WTC11 (cell line): ENCODE measurements around the gene GATA3. TPM values are rescaled to one million over a fixed set of nuclear protein-coding genes. Genes with fewer than 3 reads are reported as not detected.

Source experiments
- ATAC-seq: fragments of 200-7000 bp; cut with Tn5 transposase; 2 replicates; pipeline ENCODE4 v1.10.0; 2021; ENCODE audit warnings: mild to moderate bottlenecking, moderate library complexity
- CTCF ChIA-PET: fragments of 300-600 bp; sonication (Branson Sonifier 250); formaldehyde crosslinking; loops from one replicate; lab custom pipeline; 2021; ENCODE audit warnings: antibody characterized with exemption; lab: Charles Lee
- POLR2A ChIA-PET: fragments of 350-600 bp; sonication (Branson Sonifier 250); formaldehyde crosslinking; loops from one replicate; lab custom pipeline; 2021; ENCODE audit warnings: antibody characterized with exemption; lab: Charles Lee
- DNase-seq: peaks from one replicate; pipeline ENCODE4 v3.0.0; 2021; ENCODE audit warnings: low spot score
- H3K27ac Mint-ChIP-seq: 2 replicates; pipeline ENCODE4 v1.8.0; 2021; ENCODE audit warnings: mixed read lengths
- H3K27me3 Mint-ChIP-seq: 2 replicates; pipeline ENCODE4 v1.8.0; 2021; ENCODE audit warnings: low read depth, mild to moderate bottlenecking, moderate library complexity, mixed read lengths
- H3K36me3 Mint-ChIP-seq: 2 replicates; pipeline ENCODE4 v1.8.0; 2021; ENCODE audit warnings: mixed read lengths
- H3K4me1 Mint-ChIP-seq: 2 replicates; pipeline ENCODE4 v1.8.0; 2022; ENCODE audit warnings: mixed read lengths
- H3K4me3 Mint-ChIP-seq: 2 replicates; pipeline ENCODE4 v1.8.0; 2021; ENCODE audit warnings: mild to moderate bottlenecking, moderate library complexity, mixed read lengths
- H3K9me3 Mint-ChIP-seq: 2 replicates; pipeline ENCODE4 v1.8.0; 2021; ENCODE audit warnings: mixed read lengths
- ATF1 ChIP-seq: sonication (generic); formaldehyde crosslinking; IDR thresholded peaks from 2 replicates; pipeline ENCODE4 v1.8.1; 2023; ENCODE audit warnings: mild to moderate bottlenecking, moderate library complexity, missing genetic modification reagents
- CBFB ChIP-seq: sonication (generic); formaldehyde crosslinking; IDR thresholded peaks from 2 replicates; pipeline ENCODE4 v1.8.1; 2022; ENCODE audit warnings: mild to moderate bottlenecking, low read depth, missing genetic modification reagents
- ETV6 ChIP-seq: sonication (generic); formaldehyde crosslinking; IDR thresholded peaks from 2 replicates; pipeline ENCODE4 v1.8.1; 2022; ENCODE audit warnings: mild to moderate bottlenecking, missing genetic modification reagents
- GTF2I ChIP-seq: fragments of 250-450 bp; sonication (Bioruptor Pico); conservative IDR thresholded peaks from 2 replicates; pipeline ENCODE4 v1.4.0; 2021; ENCODE audit warnings: mild to moderate bottlenecking
- KAT7 ChIP-seq: sonication (generic); formaldehyde crosslinking; IDR thresholded peaks from 2 replicates; pipeline ENCODE4 v1.8.1; 2023; ENCODE audit warnings: missing genetic modification reagents, mild to moderate bottlenecking, borderline replicate concordance
- MXD4 ChIP-seq: fragments of 250-450 bp; sonication (Bioruptor Pico); IDR thresholded peaks from 2 replicates; pipeline ENCODE4 v1.8.0; 2021; ENCODE audit warnings: mild to moderate bottlenecking, moderate library complexity, borderline replicate concordance
- NFE2L1 ChIP-seq: sonication (generic); formaldehyde crosslinking; IDR thresholded peaks from 2 replicates; pipeline ENCODE4 v1.8.1; 2023; ENCODE audit warnings: missing genetic modification reagents
- NFYB ChIP-seq: sonication (generic); formaldehyde crosslinking; conservative IDR thresholded peaks from 2 replicates; pipeline ENCODE4 v1.8.0; 2022; ENCODE audit warnings: low read depth, missing genetic modification reagents
- NR1H2 ChIP-seq: sonication (generic); formaldehyde crosslinking; IDR thresholded peaks from 2 replicates; pipeline ENCODE4 v1.9.0; 2021; ENCODE audit warnings: mild to moderate bottlenecking, moderate library complexity, missing genetic modification reagents
- NR2C2 ChIP-seq: sonication (generic); formaldehyde crosslinking; IDR thresholded peaks from 2 replicates; pipeline ENCODE4 v1.8.0; 2022; ENCODE audit warnings: mild to moderate bottlenecking, missing genetic modification reagents
- OVOL2 ChIP-seq: fragments of 250-450 bp; sonication (Bioruptor Pico); IDR thresholded peaks from 2 replicates; pipeline ENCODE4 v1.9.0; 2021; ENCODE audit warnings: mild to moderate bottlenecking, borderline replicate concordance
- PREB ChIP-seq: sonication (generic); formaldehyde crosslinking; IDR thresholded peaks from 2 replicates; pipeline ENCODE4 v1.8.1; 2022; ENCODE audit warnings: mild to moderate bottlenecking, missing genetic modification reagents, moderate library complexity, borderline replicate concordance
- PRRX2 ChIP-seq: fragments of 250-450 bp; sonication (Bioruptor Pico); IDR thresholded peaks from 2 replicates; pipeline ENCODE4 v1.8.0; 2021; ENCODE audit warnings: mild to moderate bottlenecking
- RORB ChIP-seq: fragments of 250-450 bp; sonication (Bioruptor Pico); IDR thresholded peaks from 2 replicates; pipeline ENCODE4 v1.9.0; 2021; ENCODE audit warnings: mild to moderate bottlenecking
- TCF7 ChIP-seq: sonication (generic); formaldehyde crosslinking; IDR thresholded peaks from 2 replicates; pipeline ENCODE4 v1.8.0; 2022; ENCODE audit warnings: mild to moderate bottlenecking, low read depth, missing genetic modification reagents, moderate library complexity
- ZNF121 ChIP-seq: sonication (generic); formaldehyde crosslinking; IDR thresholded peaks from 2 replicates; pipeline ENCODE4 v1.8.0; 2023; ENCODE audit warnings: missing genetic modification reagents
- ZNF219 ChIP-seq: sonication (generic); formaldehyde crosslinking; IDR thresholded peaks from 2 replicates; pipeline ENCODE4 v1.8.0; 2023; ENCODE audit warnings: missing genetic modification reagents, mild to moderate bottlenecking, borderline replicate concordance
- ZNF317 ChIP-seq: sonication (generic); formaldehyde crosslinking; IDR thresholded peaks from 2 replicates; pipeline ENCODE4 v1.8.1; 2023; ENCODE audit warnings: low read depth, mild to moderate bottlenecking, moderate library complexity, missing genetic modification reagents, borderline replicate concordance
- ZNF416 ChIP-seq: fragments of 250-450 bp; sonication (Bioruptor Pico); IDR thresholded peaks from 2 replicates; pipeline ENCODE4 v1.9.0; 2021; ENCODE audit warnings: mild to moderate bottlenecking, inconsistent platforms
- ZNF423 ChIP-seq: fragments of 250-450 bp; sonication (Bioruptor Pico); IDR thresholded peaks from 2 replicates; pipeline ENCODE4 v2.1.2; 2022; ENCODE audit warnings: mild to moderate bottlenecking, moderate library complexity
- total RNA-seq: library from RNA; stranded (reverse); gene quantifications from 3 replicates; pipeline ENCODE4 v1.2.3, GENCODE V29; 2021
- TF ChIP-seq, protein P1 (sequence below): fragments of 250-450 bp; sonication (Bioruptor Pico); IDR thresholded peaks from 2 replicates; pipeline ENCODE4 v1.9.0; 2021; ENCODE audit warnings: moderate library complexity, mild to moderate bottlenecking, inconsistent platforms, borderline replicate concordance
- TF ChIP-seq, protein P2 (sequence below): fragments of 250-450 bp; sonication (Bioruptor Pico); IDR thresholded peaks from 2 replicates; pipeline ENCODE4 v1.8.0; 2021; ENCODE audit warnings: mild to moderate bottlenecking

The GATA3 gene
- total RNA-seq, 1 experiment from 2014 or later, result 0.72 TPM

- no peak for ATAC-seq
- CTCF ChIA-PET, result no interaction called here
These were observed 34.0 kb downstream of the GATA3 start for GRCh38 chr10:8088504-8088903.

GRCh38 chr10:8092428-8092827 lies 37.9 kb downstream of the GATA3 start:
- peaks cover 2% of the 10 kb centered on the region; the same call in 1 of the 2 replicates for H3K4me1 Mint-ChIP-seq
- POLR2A ChIA-PET, result no interaction called here
- TF ChIP-seq NFYB (CRISPR knock-in tag), result no peak
- TF ChIP-seq ZNF317 (CRISPR knock-in tag), result no peak
- no peak for TF ChIP-seq GTF2I (CRISPR knock-in tag)
- TF ChIP-seq NR2C2, result no peak
- no peak for TF ChIP-seq TCF7 (CRISPR knock-in tag)
- no peak for TF ChIP-seq RORB (CRISPR knock-in tag)
- TF ChIP-seq NFE2L1 (CRISPR knock-in tag), result no peak
- TF ChIP-seq NR1H2 (CRISPR knock-in tag), result no peak
- TF ChIP-seq, protein P1, sequence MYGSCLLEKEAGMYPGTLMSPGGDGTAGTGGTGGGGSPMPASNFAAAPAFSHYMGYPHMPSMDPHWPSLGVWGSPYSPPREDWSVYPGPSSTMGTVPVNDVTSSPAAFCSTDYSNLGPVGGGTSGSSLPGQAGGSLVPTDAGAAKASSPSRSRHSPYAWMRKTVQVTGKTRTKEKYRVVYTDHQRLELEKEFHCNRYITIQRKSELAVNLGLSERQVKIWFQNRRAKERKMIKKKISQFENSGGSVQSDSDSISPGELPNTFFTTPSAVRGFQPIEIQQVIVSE, result no peak
- no peak for TF ChIP-seq MXD4 (CRISPR knock-in tag)
- TF ChIP-seq, protein P2, sequence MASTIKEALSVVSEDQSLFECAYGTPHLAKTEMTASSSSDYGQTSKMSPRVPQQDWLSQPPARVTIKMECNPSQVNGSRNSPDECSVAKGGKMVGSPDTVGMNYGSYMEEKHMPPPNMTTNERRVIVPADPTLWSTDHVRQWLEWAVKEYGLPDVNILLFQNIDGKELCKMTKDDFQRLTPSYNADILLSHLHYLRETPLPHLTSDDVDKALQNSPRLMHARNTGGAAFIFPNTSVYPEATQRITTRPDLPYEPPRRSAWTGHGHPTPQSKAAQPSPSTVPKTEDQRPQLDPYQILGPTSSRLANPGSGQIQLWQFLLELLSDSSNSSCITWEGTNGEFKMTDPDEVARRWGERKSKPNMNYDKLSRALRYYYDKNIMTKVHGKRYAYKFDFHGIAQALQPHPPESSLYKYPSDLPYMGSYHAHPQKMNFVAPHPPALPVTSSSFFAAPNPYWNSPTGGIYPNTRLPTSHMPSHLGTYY (CRISPR knock-in tag), result no peak
- no peak for TF ChIP-seq ETV6 (CRISPR knock-in tag)
- H3K36me3 Mint-ChIP-seq, result no peaks in the 10 kb centered on the region
- DNase-seq (no peak), ATAC-seq (no peak)
- CTCF ChIA-PET, result no interaction called here
- H3K27me3 Mint-ChIP-seq, result no peaks in the 10 kb centered on the region
- H3K9me3 Mint-ChIP-seq, result no peaks in the 10 kb centered on the region
- no peak overlapping the region for H3K27ac Mint-ChIP-seq
- no peak overlapping the region for H3K4me3 Mint-ChIP-seq

More at GRCh38 chr10:8088504-8088903, 34.0 kb downstream of the GATA3 start:
- H3K9me3 Mint-ChIP-seq, result no peaks in the 10 kb centered on the region
- peaks cover 12% of the 10 kb centered on the region for H3K4me1 Mint-ChIP-seq
- TF ChIP-seq ZNF423 (CRISPR knock-in tag) (no peak), ATF1 (CRISPR knock-in tag) (no peak), ZNF219 (CRISPR knock-in tag) (no peak), PREB (CRISPR knock-in tag) (no peak), CBFB (no peak), ZNF317 (CRISPR knock-in tag) (no peak), ZNF121 (CRISPR knock-in tag) (no peak), ZNF416 (no peak), NFE2L1 (CRISPR knock-in tag) (no peak), OVOL2 (CRISPR knock-in tag) (no peak), KAT7 (CRISPR knock-in tag) (no peak), PRRX2 (no peak)
- TF ChIP-seq, protein P2 (CRISPR knock-in tag), result no peak
- H3K27me3 Mint-ChIP-seq, result no peaks in the 10 kb centered on the region; the same call in 1 of the 2 replicates
- H3K36me3 Mint-ChIP-seq, result no peaks in the 10 kb centered on the region
- H3K27ac Mint-ChIP-seq, result no peak overlapping the region
- DNase-seq, result no peak
- POLR2A ChIA-PET, result no interaction called here
- no peak overlapping the region for H3K4me3 Mint-ChIP-seq
